ENCODE data around the gene RAVER1. TPM values are rescaled to one million over a fixed set of nuclear protein-coding genes. Genes with fewer than 3 reads are reported as not detected.

The RAVER1 gene
- total and polyA plus RNA-seq, 9 of the 15 experiments (the other 6 are each of a cell fraction or from before 2014, with no cell fraction given) = 0.06 to 113 (median 7.0) TPM

- TF ChIP-seq MLLT1 (IDR thresholded peaks at IDR 0.05) (no peak), TSHZ1 (CRISPR knock-in tag; IDR thresholded peaks at IDR 0.05) (no peak), PBX2 (CRISPR knock-in tag; IDR thresholded peaks at IDR 0.05; ENCODE audit: low read depth) (peak; percentile 28; the same call in 1 of the 2 replicates), PBX2 (tag; conservative IDR thresholded peaks at IDR 0.05; ENCODE audit: low read depth) (peak; percentile 76), TFE3 (CRISPR knock-in tag; IDR thresholded peaks at IDR 0.05) (peak; percentile 93), CBFA2T2 (conservative IDR thresholded peaks at IDR 0.05) (0 out of 2 replicates have a peak, but pooled peaks have one; percentile 7), HMGN3 (IDR thresholded peaks at IDR 0.05; ENCODE audit: borderline replicate concordance, extremely low read depth, insufficient read length, low read depth, low read length) (no peak), SMARCB1 (IDR thresholded peaks at IDR 0.05; ENCODE audit: insufficient read length, low read depth) (no peak), PKNOX1 (IDR thresholded peaks at IDR 0.05) (peak; percentile 83), SPI1 (IDR thresholded peaks at IDR 0.05; ENCODE audit: borderline replicate concordance, low read depth, low read length) (peak; percentile 44; the same call in 1 of the 2 replicates), ZNF134 (CRISPR knock-in tag; conservative IDR thresholded peaks at IDR 0.05) (no peak)
Measured at GRCh38 chr19:10285393-10285792, 47.9 kb downstream of the RAVER1 start (continued).

Measured in K562 (cell line).